NCI-H526 treated with DMSO at 0.1 percent for 48 hours (cell line): ENCODE results near the gene LRRK2.
"Not testable (repeated sequence)": the region's sequence is repeated elsewhere in the genome, so short reads cannot be mapped to it uniquely, and the experiment has no call there.

Experiments used
- DNase-seq: peaks from one replicate; lab custom pipeline; 2025; lab: John Stamatoyannopoulos, UW

LRRK2 gene

DNA sequence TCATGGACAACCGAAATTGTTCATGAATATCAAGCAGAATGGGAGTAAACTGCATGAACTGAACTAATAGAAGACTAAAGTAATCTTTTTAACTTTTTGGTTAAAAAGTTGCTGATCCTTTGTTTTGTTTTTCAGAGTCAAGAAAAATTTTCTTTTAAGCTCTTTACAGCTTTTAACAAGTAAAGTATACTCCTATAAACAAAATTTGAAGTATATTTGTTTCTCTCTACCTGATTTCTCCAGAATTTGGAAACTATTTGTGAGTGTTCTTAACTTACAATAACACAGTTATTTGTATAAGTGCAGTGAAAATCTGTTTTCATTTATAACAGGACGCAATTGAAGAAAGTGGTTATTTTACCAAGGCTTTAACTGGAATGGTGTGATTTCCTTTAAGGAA lies 12.2 kb upstream of the LRRK2 start:
- DNase-seq, result no peak

DNA sequence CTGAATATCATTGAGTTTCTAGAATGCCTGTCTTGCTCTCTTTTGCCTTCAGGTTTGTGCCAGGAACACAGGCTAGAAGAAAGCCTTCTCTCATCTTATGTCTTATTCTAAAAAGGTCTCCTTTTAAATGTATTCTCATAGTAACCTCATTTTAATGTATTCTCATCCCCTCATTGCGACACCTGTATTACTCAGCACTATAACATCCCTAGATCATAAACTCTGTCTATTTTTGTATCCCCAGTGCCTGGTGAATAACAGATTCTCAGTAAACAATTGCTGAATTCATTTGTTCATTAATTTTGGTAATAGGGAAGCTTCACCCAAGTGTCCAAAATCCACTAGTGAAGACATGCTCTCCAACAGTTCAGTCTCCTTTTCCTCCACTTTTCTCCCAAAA lies 8.8 kb upstream of the LRRK2 start:
- no peak for DNase-seq

DNA sequence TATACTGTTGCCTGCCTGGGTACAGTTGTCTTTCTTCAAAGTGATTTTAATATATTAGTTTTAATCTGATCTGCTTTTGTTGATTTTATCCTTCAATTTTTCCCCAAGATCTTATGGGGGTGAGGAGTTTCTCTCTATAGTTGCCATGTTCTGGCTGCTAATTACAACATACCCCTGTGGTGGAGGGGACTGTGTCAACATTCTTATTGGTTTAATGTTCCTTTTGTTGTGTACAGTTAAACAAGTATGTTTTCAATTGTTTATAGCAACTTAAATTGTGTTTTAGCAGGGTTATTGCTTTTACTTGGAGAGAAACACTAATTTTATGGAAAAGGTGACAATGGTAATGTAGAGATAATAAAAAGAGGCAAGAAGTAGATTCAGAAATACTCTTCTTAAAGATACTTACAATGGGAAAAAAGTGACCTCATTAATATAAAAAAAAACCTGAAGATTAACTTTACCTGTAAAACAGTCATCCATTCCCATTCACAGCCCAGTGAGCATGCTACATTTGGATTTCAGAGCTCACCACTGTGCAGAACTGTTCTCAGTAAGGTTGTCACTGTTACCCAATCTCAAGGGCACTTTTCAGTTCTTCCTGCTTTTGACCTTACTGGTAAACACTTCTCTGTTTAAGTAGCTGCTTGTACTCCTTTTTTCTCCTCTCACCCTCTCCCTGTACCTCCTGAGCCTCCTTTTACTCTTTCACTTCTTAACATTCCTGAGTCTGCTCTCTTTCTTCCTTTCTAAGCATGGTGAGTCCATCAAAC lies 8.1 kb upstream of the LRRK2 start:
- no peak for DNase-seq

DNA sequence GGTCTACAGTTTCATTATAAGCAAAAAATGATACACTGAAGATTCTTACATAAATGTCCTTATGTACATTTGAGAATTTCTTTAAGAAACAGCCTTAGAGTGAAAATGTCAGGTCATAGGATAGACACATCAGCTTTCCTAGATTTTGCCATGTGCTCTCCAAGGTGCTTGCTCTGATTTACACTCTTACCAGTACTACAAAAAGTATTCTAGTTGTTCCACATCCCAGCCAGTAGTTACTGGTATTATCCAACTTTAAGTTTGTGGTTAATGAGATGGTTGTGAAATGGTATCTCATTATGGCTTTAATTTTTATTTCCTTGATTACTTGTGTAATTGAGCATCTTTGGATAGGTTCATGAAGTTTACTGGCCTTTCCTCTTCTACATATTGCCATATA lies 5.0 kb upstream of the LRRK2 start:
- DNase-seq, result no peak

DNA sequence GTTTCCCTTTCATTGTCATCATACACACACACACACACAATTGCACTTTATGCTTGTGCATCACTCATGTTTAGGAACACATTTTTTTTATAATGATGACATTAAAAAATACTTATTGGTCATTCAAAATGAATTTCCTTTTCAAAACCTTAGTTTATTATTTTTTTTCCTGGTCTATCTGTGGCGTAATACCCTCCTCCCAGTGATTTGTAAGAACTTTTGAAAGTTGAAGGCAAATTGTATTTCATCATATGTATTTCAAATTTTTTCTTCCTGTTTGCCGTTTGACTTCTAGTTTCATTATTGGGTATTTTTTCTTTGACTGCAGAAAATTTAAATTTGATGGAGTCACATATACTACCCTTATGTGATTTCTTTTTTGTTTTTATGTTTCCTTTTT lies 2.5 kb upstream of the LRRK2 start:
- no peak for DNase-seq

DNA sequence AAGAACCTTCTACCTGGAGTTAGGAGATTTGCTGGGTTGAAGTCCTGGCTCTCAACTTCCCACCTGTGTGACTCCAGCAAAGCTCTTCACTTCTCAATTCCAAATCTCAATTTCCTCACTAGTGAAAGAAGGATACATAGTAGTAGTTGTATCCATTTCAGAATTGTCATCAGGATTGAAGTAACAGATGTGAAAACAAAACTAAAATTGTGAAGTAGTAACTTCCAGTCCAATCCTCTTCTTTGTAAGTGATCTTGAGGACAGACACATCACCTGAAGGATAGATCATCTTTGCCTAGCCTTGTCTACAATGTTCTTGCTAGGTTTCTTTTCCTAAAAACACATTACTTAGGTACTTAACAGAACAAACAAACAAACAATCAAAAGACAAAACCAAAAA lies 1.2 kb upstream of the LRRK2 start:
- DNase-seq, result no peak

DNA sequence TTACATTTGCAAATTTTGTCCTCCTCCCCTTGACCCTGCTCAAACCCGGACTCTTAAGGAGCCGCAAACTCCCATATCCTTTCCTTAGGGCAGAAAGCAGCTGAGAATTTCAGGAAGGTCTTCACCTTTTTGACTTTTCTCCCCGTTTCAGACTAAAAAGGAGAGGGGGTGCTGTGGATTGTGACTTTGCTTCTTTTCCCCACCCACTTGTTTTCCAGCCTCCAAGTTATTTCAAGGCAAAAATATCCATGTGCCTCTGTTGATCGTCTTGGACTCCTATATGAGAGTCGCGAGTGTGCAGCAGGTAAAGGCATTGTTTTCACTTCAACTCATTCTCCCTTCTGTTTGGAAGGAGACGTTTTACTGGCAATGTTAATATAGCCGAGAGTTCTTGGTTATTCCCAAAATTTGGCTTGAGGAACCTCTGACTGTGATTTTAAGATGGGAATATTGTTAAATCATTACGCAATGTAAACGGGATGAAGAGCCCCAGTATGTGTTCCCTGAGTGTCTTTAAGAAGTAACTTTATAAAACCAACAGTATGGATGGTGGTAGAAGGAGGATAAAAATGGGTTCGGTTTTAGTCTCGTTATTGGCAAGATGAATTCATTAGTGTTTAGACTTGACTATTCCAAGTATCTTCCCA lies 663 bp downstream of the LRRK2 start:
- DNase-seq, result no peak

DNA sequence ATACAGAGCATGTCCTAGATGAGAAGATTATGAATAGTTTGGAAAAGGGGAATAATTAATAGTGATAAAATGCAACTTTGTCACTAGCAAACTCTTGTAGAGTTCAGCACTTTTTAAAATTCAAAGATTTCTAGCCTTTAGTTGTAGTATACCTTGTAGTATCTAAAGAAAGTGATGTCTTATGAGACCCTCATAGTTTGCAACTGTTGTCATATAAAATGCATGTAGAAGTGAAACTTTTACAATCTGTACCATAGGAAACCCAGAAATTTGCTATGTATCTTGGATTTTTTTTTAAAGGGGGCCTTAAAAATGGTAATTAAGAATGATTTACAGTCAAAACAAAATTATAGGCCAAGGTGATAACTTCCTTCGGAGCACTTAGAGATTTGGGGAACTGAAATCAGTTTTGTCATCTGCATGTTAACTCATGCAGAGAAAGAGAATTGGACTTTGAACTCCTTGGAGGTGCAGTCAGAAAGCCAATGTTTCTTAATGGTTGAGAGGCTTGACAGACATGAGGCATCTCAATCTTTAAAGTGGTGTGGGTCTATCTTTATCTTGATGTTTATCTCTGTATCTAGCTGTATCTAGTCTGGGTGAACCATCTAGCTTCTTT lies 1.3 kb downstream of the LRRK2 start:
- DNase-seq, result no peak

DNA sequence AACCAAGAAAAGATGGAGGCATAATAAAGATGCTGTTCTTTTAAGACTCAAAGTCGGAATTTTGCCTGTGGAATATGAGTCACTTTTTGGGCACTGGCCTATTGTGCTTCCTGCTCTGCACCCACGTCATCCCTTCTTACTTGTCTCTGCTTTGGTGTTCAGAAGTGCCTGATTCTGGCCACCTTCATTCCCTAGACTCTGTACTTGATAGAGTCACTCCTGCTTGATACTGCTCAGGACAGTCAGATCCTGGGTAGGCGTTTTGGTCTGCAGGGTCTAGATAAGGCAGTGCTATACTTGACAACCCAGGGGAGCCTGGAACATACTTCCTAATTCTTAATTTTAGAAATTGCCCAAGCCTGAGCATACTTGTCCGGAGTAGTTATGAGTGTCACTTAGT lies 1.9 kb downstream of the LRRK2 start:
- no peak for DNase-seq

DNA sequence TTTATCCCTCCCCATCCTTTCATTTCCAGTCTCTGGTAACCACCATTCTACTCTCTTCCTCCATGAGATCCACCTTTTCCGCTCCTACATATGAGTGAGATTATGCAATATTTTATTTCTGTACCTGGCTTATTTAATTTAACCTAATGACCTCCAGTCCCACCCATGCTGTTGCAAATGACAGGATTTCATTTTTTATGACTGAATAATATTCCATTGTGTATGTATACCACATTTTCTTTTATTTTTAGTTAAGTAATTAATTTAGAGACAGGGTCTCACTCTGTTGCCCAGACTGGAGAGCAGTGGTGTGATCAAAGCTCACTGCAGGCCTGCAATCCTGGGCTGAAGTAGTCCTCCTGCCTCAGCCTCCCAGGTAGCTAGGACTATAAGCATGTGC lies 2.6 kb downstream of the LRRK2 start:
- DNase-seq, result no peak

DNA sequence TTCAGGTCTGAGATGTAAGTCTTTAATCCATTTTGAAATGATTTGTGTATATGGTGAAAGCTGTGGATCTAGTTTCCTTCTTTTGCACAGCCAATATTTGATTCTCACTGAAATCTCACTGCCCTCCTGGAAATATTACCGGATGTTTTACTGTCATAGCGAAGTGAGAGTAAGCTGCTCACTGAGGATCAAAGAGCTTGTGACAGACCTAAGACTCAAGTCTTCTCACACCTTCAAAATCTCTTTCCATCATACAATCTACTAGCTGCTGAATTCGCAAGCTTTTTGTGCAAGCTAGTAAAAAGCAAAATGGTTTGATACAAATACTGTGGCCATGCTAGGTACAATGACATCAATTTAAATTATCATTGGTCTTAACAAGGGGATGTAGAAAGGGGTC lies 3.9 kb downstream of the LRRK2 start:
- DNase-seq, result no peak

DNA sequence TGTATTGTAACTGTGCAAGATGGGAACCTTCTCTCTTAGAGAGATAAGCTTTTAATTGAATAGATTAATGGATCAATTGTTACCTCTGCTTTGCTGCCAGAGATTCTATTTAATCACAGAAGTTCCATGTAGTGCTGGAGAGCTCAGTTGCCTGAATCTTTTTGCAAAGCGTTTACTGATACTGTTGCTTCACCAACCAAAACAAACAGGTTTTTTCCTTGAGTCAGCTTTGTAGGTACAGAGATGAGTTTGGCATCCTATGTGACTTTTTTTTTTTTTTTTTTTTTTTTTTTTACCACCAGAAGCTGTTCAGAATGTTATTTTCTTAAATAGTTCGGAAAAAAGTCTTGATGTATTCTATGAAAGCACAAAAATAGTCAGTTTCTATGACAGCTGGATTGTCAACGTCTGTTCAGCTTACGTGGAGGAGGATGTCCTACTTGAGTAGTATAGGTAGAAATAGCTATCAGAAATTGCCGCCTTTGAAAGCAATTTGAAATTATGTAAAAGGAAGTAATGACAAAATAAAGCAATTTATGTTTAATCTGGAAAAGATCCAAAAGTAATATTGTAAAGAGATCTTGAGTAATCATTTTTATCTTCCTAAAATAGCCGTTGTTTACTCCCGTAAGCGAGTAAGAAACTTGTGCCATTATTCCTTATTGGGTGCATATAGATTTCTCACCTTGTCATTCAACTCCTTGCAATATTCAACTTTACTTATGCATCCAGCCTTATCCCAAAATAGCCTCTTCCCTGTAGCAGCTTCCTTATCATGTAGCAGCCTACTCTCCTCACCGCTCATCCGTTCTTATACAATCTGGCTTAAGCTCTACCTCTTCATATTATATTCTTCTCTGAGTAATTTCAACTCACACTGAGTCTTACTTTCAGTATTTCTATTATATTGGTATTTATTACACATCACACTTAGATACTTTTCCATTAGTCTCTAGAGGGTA lies 5.2 kb downstream of the LRRK2 start:
- no peak for DNase-seq

DNA sequence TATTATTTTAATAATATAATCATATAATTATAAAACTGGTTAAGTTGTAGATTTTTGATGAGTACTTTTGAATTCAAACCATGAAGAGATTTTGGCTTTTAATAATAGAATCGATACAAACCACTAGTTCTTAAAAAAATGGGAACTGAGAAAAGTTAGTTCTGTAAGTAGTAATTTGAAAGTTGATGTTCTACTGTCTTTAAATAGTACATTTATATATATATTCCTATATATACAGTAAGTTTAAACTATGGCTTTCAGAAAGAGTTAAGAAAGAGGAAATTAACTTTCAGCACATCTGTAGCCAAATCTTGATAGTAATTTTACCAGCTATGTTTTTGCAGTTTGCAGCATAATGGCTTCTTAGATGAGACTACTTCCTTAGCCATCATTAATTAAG lies 7.8 kb downstream of the LRRK2 start:
- DNase-seq, result no peak

DNA sequence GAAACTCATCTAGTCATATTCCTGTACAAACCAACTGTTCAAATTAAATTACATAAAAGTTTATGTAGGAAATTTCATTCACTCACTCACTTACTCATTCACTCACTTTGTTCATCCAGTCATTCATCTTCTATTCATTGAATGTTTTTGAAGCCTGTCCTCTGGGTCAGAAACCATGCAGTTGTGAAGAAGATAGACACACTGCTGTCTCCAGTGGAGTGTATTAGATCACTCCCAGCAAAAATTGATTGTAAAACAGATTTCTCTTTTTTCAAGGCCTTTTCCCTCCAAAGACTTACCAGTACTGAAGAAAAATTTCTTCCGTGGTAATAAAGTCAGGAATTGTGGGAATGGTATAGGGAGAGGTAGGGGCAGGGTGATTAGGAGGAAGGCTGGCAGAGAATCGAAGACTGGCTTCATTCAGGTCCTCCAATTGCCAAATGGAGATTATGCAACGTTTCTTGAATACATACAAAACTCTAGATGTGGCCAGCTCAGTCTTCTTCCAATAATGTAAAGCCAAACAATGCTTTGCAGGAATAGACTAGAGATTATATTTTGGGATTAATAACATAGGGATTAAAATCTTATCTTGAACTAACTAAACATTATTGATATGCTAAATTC lies 9.1 kb downstream of the LRRK2 start:
- DNase-seq, result no peak

DNA sequence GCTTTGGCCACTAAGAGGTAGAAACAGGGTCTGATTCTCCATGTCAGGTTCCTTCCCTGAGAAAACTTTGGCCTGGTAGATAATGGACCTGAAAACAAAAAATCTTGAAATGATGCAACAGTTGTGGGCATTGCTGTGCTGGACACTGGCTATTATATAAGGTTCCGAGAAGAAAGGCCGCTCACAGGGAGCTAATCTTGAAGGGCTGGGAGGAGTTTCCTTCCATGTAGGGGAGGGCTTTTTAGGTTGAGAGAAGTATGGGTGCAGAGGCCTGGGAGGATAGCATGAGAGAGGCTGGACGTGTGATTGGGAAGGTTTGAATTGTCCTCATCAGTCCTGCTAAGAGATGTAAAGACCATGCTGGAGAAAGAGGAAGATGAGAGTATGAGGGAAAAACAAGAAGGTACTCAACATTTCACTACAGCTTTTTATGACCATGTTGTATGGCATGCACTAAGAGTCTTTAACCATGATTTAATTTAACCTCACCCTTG lies 11.6 kb downstream of the LRRK2 start:
- no peak for DNase-seq

DNA sequence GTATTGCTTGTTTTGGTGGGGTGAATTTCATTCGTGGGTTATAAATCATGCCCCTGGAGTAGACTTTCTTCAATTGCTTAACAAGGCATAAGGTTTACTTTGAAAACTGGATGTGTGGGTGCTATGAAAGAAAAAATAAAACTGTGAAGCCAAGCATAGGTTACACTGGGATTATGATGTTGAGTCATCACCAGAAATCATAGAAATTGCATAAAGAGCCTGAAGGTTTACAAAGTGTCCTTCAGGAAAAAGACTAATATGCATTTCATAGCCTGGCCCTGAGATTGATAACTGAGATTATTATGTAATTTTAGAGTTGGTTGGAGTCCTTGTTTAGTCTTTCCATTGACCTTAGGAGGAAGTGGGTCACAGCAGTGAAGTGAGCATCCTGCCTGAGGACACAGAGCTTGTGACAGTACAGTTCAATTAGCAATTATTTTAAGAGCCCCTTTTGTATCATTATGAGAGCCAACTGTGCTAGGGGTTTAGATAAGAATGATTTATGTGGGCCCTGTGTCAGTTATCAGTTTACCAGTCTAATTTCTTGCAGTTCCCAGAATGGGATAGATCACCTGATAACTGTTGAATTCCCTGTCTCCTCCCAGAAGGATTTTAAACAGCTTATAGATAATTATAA lies 13.6 kb downstream of the LRRK2 start:
- DNase-seq, result no peak

DNA sequence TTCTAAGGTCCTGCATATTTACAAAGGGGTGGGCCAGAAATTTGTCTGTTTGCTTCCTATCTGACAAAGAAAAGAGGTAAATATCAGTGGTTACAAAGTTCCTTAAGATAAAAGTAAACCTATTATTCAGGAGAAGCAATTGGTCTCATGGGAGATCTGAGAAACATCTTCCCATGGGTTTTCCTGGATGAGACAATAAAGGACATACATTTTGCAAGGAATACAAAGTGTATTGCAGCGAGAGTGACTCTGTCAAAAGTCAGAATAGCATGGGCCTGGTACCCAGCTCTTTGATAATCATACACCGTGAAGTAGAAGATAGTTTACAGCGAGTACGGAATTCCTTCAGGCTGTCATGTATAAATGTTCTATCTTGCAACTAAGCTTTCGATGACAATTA lies 14.2 kb downstream of the LRRK2 start:
- DNase-seq, result no peak

DNA sequence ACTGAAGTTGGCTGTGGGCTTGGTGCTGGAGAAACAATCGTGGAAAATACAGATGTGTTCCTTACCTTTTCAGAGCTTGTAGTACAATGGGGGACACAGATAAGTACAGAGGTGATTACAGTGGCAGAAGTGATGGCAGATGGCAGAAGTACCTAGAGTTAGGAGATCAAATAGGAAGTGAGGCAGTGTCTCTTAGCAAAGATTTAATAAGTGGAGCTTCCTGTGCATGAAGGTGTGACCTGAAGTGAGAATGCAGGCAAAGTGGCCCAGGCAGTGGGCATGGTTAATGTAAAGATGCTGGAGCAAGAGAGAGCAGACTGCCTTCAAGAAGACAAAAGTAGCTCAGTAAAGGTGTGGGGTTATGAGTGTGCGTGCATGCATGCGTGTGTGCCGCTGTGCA lies 16.0 kb downstream of the LRRK2 start:
- no peak for DNase-seq

DNA sequence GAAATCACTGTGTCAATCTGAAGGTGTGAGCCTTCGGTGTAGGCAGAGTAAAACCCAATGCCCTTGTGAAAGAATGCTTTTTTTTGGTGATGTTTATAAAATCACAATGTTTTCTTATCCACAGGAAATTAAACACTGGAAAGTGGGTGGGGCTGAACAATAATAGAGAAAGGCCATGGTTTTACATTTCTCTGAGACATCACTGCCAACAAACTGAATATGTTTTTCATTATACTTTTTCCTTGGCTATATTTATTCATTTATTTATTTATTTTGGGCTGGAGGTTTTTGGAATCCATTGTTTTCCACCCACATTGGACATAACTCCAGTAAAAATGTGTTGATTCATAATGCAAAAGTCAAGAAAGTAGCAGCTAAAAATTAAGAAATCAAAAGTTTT lies 16.9 kb downstream of the LRRK2 start:
- DNase-seq, result no peak

DNA sequence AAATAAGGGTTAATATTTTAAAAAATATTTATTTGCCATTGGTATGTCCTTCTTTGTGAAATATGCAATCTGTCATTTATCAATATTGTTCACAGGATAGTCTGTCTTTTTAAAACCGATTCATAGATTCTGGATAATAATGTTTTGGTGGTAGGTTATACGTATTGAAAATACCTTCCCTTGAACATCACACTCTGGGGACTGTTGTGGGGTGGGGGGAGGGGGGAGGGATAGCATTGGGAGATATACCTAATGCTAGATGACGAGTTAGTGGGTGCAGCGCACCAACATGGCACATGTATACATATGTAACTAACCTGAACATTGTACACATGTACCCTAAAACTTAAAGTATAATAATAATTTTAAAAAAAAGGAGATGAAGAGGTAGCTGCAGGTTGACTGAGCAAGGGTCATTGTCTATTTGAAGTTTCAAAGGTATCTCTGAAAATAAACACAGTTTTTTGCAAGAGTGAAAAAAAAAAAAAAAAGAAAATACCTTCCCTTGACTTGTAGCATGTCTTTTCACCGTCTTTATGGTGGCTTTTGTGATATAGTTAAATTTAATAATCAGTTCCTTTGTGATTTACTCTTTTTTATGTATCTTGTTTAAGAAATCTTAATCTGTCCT lies 19.8 kb downstream of the LRRK2 start:
- not testable (repeated sequence) for DNase-seq

DNA sequence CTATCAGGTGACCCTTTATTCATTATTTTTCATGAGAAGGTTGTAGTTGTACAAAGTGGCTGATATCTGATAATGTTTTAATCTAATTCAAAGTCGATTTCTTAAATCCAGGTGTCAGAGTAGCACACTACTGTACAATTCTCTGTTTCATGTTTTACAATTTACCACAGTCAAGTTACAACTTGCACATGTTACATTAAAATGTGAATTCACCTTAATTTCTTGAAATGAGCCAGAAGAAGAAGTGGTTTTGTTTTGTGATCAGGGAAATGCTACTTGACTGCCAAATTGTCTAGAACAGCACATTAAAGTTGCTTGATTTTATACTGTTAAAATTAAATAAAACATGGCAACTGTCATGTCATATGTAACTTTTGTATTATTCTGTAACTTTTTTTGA lies 23.2 kb downstream of the LRRK2 start:
- DNase-seq, result no peak
